ENCODE measurements around the gene HES3.

HES3 gene

DNA sequence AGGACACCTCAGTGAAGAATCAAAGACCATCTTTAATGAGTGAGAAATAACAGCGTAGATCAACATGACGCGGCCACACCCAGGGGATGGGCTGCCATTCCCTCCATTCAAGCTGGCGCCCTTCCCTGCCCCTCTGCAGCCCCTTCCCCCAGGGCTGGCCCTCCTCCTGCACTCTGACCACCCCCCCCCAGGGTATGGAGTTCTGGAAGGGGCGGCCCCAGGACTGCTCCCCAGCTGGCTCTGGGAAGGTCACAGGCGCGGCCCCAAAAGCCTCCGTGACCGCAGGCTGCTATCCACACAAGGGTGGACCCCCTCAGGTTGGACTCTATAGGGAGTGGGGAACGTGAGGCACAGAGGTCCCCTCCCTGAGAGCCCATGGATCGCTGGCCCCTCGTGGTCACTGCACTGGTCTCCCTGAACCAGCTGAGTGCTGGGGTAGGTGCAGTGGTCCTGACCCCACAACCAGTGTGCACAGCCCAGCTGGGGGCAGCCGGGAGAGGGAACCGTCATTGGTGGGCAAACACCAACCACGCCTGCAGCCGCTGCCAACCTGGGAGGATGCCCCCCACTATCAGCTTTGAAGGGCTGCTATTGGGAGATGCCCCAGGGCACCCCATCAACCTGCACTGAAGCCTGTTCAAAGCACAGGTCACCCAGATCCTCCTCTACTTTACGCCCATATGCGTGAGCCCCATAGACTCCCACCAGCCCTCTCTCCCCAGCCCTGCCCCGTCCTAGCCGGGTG, 33.0 kb downstream of the HES3 start:
- H3K9me3 ChIP-seq (ENCODE audit: control insufficient read depth, low read length) = no peaks in the 10 kb centered on the region
- peak overlapping the region; percentile 64 for H3K9ac ChIP-seq (ENCODE audit: low read length)
- H3K4me3 ChIP-seq (ENCODE audit: low read length) = peak overlapping the region; percentile 29
- no peak for DNase-seq (ENCODE audit: low read depth)
- peaks cover 16% of the 10 kb centered on the region for H3K4me1 ChIP-seq (ENCODE audit: control insufficient read depth, insufficient read depth, low read length)
- H3K27me3 ChIP-seq (replicated peaks; ENCODE audit: control insufficient read depth, insufficient read depth, low read length) = no peaks in the 10 kb centered on the region
- H3K36me3 ChIP-seq (ENCODE audit: control insufficient read depth, insufficient read depth, low read length, severe bottlenecking) = no peaks in the 10 kb centered on the region

DNA sequence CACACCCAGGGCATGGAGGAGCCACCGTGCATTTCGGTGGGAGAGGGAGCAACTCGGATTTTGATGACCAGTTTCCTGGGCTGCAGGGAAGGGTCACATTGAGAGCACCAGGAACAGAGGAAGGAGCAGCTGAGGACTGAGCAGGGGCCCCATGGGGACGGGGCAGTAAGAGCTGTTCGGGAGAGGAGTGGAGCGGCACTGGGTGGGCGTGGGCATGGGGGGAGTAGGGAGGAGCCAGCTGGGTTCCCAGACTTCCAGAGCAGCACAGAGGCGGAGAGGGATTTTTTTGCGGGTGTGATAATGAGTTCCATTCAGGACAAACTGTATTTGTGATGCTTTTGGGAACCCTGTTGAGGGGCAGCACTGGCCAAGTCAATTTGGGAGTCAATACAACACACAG, 34.3 kb downstream of the HES3 start:
- H3K4me1 ChIP-seq (ENCODE audit: control insufficient read depth, insufficient read depth, low read length) = peaks cover 16% of the 10 kb centered on the region
- no peaks in the 10 kb centered on the region for H3K36me3 ChIP-seq (ENCODE audit: control insufficient read depth, insufficient read depth, low read length, severe bottlenecking)
- no peak overlapping the region for H3K4me3 ChIP-seq (ENCODE audit: low read length)
- no peak for DNase-seq (ENCODE audit: low read depth)
- no peaks in the 10 kb centered on the region for H3K9me3 ChIP-seq (ENCODE audit: control insufficient read depth, low read length)
- H3K9ac ChIP-seq (ENCODE audit: low read length) = no peak overlapping the region
- no peaks in the 10 kb centered on the region for H3K27me3 ChIP-seq (replicated peaks; ENCODE audit: control insufficient read depth, insufficient read depth, low read length)

DNA sequence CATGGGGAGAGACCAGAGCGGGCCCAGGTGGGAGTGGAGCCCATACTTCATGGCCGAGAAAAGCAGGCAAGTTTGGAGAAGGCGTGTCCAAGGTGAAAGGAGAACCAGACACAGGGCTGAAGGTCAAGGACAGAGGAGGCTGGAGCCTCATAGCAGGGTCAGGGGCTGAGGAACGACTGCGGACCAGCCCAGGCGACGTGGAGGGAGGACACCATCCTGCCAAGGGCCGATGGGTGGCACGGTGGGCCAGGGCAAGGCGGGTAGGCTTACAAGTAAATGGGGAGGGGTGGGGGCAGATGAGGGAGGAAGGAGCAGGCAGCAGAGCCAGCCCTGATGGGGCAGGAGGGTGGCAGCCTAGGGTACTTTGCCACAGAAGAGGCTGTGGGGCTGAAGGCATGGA, 35.1 kb downstream of the HES3 start:
- Histone ChIP-seq H3K9me3 (ENCODE audit: control insufficient read depth, low read length) (no peaks in the 10 kb centered on the region), H3K4me3 (ENCODE audit: low read length) (no peak overlapping the region), H3K36me3 (ENCODE audit: control insufficient read depth, insufficient read depth, low read length, severe bottlenecking) (no peaks in the 10 kb centered on the region), H3K4me1 (ENCODE audit: control insufficient read depth, insufficient read depth, low read length) (peaks cover 16% of the 10 kb centered on the region), H3K27me3 (replicated peaks; ENCODE audit: control insufficient read depth, insufficient read depth, low read length) (no peaks in the 10 kb centered on the region), H3K9ac (ENCODE audit: low read length) (no peak overlapping the region)
- DNase-seq (ENCODE audit: low read depth) = no peak

DNA sequence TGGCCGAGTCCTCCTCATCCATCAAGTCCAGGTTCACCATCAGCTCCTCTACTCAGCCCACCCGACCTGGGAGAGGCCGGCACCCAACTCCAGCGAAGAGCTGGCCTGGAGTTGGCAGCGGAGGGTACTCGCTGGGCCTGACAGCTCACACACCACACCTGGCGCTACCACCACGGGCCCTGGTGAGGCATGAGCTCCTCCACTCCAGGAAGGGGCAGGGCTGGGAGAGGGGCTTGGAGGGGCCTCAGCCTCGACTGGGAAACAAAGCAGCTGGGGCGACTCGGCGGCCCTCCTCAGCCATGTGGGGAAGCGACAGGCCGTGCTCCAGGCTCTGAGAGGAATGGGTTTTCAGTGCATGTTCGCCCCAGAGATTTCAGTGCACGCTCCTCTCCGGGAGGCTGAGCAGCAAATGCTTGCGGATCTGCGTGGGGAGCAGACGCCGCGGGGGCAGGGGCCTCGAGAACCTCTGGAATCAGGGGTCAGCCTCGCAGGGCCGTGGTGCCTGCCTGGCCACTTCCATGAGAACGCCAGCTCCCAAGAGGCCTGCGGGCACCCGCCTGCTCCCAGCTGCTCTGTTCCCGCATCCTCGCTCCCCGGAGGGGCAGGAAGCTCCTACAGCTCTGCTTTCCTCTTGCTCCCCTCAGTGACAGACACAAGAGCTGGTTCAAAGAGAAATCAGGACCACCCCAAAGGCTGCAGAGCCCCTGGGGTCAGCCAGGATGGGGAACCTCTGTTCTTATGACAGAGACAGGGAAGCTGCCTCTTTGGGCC, 35.8 kb downstream of the HES3 start:
- Histone ChIP-seq H3K4me3 (ENCODE audit: low read length) (no peak overlapping the region), H3K9ac (ENCODE audit: low read length) (no peak overlapping the region), H3K9me3 (ENCODE audit: control insufficient read depth, low read length) (no peaks in the 10 kb centered on the region), H3K36me3 (ENCODE audit: control insufficient read depth, insufficient read depth, low read length, severe bottlenecking) (no peaks in the 10 kb centered on the region), H3K4me1 (ENCODE audit: control insufficient read depth, insufficient read depth, low read length) (peaks cover 16% of the 10 kb centered on the region), H3K27me3 (replicated peaks; ENCODE audit: control insufficient read depth, insufficient read depth, low read length) (no peaks in the 10 kb centered on the region)
- DNase-seq (ENCODE audit: low read depth) = no peak

DNA sequence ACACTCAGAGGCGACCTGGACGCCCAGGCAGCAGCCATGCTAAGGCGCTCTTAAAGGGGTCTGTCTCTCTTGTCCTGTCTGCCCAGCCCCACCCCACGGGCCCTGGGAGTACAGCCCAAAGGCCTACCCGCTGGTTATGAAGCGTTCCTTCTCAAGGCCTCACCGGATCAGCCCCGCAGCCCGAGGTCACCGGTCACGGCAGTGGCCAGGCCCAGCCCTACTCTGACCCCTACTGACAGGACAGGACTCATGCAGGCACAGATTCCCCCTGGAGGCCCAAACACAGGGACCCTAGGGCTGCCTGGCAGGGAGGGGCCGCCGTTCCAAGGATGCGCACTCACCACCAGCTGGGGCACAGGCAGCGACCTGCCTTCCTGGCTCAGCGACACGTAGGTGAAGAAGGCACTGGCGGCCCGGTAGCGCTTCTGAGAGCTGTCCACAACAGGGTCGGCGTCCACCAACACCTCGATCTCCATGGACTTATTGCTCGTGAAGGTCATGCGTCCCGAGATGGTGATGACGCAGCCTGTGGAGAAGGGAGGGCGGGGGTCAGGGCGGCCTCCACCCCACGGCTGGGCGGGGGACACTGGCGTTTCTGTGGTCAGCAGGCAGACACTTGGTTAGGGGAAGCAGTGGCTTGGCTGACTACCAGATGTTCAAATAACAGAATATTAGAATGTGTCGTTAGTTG, 36.9 kb downstream of the HES3 start:
- Histone ChIP-seq H3K4me1 (ENCODE audit: control insufficient read depth, insufficient read depth, low read length) (peaks cover 13% of the 10 kb centered on the region), H3K9me3 (ENCODE audit: control insufficient read depth, low read length) (no peaks in the 10 kb centered on the region), H3K4me3 (ENCODE audit: low read length) (no peak overlapping the region), H3K27me3 (replicated peaks; ENCODE audit: control insufficient read depth, insufficient read depth, low read length) (no peaks in the 10 kb centered on the region), H3K36me3 (ENCODE audit: control insufficient read depth, insufficient read depth, low read length, severe bottlenecking) (no peaks in the 10 kb centered on the region), H3K9ac (ENCODE audit: low read length) (no peak overlapping the region)
- DNase-seq (ENCODE audit: low read depth) = no peak

DNA sequence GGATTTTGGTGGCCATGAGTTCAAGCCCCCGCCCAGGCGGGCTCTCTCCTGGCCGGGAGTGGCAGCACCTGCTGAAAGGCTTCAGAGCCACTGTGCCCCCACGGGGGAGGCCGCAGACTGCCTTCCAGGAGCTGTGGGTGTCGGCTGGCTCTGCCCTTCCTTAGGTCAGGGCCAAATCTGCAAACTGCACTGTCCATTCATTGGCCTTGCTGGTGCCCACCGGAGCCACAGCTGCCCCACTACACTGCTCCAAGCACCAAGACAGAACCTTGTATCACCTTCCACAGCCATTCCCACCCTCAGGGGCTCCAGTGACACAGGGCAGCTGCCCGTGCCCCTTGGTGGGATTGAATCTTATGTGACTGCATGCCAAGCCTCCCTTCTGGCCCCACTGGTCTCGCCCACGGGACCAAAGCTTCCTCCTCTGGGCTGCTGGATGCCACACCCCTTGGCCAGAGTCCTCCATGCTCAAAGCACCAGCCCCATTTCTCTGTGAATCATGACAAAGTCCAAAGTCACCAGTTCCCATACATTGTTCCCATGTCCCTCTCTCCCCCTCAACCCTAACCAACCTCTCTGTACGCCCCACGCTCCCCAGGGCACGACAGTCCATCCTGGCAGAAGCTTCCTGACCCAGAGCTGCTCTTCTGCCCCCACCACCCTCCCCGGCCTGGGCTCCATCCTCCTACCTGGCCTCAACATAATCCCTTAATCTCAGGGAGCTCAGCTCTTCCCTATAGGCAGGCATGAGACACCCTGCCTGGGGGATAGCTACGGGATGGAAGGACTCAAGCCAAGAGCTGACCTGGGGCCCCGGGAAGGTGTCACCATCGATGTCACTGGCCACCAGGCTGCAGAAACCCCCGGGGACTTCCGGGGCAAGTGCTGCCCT, 37.8 kb downstream of the HES3 start:
- Histone ChIP-seq H3K36me3 (ENCODE audit: control insufficient read depth, insufficient read depth, low read length, severe bottlenecking) (no peaks in the 10 kb centered on the region), H3K27me3 (replicated peaks; ENCODE audit: control insufficient read depth, insufficient read depth, low read length) (no peaks in the 10 kb centered on the region), H3K9ac (ENCODE audit: low read length) (no peak overlapping the region), H3K4me1 (ENCODE audit: control insufficient read depth, insufficient read depth, low read length) (peaks cover 5% of the 10 kb centered on the region), H3K9me3 (ENCODE audit: control insufficient read depth, low read length) (no peaks in the 10 kb centered on the region), H3K4me3 (ENCODE audit: low read length) (no peak overlapping the region)
- no peak for DNase-seq (ENCODE audit: low read depth)

DNA sequence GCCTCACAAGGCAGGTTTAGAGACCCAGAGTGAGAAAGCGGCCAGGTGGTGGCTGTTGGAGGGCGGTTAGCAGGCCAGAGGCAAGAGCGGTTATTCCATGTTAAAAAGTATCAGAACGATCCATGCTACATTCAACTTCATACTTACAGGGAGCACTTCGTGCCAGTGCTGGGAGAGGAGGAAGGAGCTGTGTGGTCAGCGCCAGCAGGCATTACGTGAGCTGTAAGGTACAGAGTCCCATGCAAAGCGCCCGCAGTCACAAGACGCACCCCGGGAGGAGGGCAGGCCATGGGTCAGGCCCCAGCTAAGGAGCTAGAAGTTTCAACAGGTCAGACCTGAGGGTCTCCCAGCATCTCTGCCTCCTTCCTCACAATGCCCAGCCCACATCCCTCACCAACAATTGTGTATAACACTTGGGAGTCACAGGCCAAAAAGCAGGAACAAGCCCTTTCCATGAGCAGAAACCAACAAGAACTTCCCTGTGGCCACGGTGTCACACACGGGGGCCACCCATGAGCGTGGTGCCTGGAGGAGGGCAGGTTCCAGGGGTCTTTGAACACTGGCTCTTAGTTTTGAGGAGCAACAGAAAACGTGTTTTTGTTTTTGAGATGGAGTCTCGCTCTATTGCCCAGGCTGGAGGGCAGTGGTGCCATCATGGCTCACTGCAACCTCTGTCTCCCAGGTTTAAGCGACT, 38.7 kb downstream of the HES3 start:
- H3K27me3 ChIP-seq (replicated peaks; ENCODE audit: control insufficient read depth, insufficient read depth, low read length) = no peaks in the 10 kb centered on the region

DNA sequence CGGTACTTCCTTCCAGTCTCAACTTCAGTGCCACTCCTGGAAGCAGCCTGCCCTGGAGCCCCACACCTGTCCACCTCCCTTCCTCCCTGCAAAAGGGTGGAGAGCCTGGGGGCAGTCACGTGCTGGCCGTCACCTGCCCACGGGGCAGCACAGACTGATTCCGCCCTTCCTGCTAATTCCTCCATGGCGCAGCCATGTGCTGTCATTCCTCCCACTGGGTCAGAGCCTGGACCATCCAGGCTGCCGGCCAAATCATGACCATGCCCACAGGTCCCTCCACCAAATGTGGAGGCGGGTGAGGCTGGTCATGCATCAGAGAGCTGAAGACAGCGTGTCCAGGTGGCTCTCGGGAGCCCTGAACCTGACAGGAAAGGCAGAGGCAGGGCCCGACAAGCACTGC, 41.4 kb downstream of the HES3 start:
- Histone ChIP-seq H3K9ac (ENCODE audit: low read length) (no peak overlapping the region), H3K36me3 (ENCODE audit: control insufficient read depth, insufficient read depth, low read length, severe bottlenecking) (no peaks in the 10 kb centered on the region), H3K27me3 (replicated peaks; ENCODE audit: control insufficient read depth, insufficient read depth, low read length) (no peaks in the 10 kb centered on the region), H3K4me1 (ENCODE audit: control insufficient read depth, insufficient read depth, low read length) (peaks cover 25% of the 10 kb centered on the region), H3K9me3 (ENCODE audit: control insufficient read depth, low read length) (no peaks in the 10 kb centered on the region), H3K4me3 (ENCODE audit: low read length) (no peak overlapping the region)
- no peak for DNase-seq (ENCODE audit: low read depth)

More for the DNA sequence above, 38.7 kb downstream of the HES3 start:
- no peak overlapping the region for H3K9ac ChIP-seq (ENCODE audit: low read length)
- H3K4me3 ChIP-seq (ENCODE audit: low read length) = no peak overlapping the region
- peaks cover 11% of the 10 kb centered on the region for H3K4me1 ChIP-seq (ENCODE audit: control insufficient read depth, insufficient read depth, low read length)
- H3K36me3 ChIP-seq (ENCODE audit: control insufficient read depth, insufficient read depth, low read length, severe bottlenecking) = no peaks in the 10 kb centered on the region
- no peaks in the 10 kb centered on the region for H3K9me3 ChIP-seq (ENCODE audit: control insufficient read depth, low read length)
- DNase-seq (ENCODE audit: low read depth) = no peak

DNA sequence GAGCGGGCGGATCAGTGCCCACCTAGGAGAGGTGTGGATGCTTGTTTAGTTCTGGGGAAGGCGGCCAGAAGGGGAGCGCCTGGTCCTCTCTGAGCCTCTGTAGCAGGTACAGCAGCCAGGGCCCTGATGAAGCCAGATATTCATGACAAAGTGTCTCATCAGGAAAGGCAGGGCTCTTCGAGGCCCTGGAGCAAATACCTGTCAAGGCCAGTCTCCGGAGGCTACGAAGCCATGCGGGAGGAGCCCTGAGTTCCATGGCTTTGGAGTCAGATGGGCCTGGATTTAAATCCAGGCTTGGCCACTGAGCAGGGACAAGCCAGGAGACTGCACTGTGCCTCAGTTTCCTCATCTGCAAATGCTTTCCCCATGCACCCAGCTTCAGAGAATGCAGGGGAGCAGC, 42.3 kb downstream of the HES3 start:
- peaks cover 32% of the 10 kb centered on the region for H3K4me1 ChIP-seq (ENCODE audit: control insufficient read depth, insufficient read depth, low read length)
- no peak overlapping the region for H3K9ac ChIP-seq (ENCODE audit: low read length)
- no peak overlapping the region for H3K4me3 ChIP-seq (ENCODE audit: low read length)
- H3K27me3 ChIP-seq (replicated peaks; ENCODE audit: control insufficient read depth, insufficient read depth, low read length) = no peaks in the 10 kb centered on the region
- H3K36me3 ChIP-seq (ENCODE audit: control insufficient read depth, insufficient read depth, low read length, severe bottlenecking) = no peaks in the 10 kb centered on the region
- no peaks in the 10 kb centered on the region for H3K9me3 ChIP-seq (ENCODE audit: control insufficient read depth, low read length)
- no peak for DNase-seq (ENCODE audit: low read depth)

DNA sequence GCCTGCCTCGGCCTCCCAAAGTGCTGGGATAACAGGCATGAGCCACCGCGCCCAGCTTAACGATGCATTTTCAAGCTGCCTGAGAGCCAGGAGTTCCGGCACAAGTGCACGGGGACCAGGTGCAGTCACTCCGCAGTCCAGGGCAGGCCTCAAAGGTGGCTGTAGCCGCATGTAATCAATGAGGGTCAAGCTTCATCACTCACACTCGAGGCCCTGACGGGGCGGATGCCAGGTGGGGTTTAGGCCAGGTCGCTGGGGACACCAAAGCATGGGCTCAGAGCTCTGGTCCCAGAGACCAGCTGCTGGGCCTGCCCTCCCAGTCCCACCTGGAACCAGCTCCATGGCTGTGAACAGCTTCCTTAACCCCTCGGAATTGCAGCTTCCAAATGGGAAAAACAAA, 43.0 kb downstream of the HES3 start:
- H3K4me3 ChIP-seq (ENCODE audit: low read length) = no peak overlapping the region
- no peaks in the 10 kb centered on the region for H3K27me3 ChIP-seq (replicated peaks; ENCODE audit: control insufficient read depth, insufficient read depth, low read length)
- H3K4me1 ChIP-seq (ENCODE audit: control insufficient read depth, insufficient read depth, low read length) = peaks cover 31% of the 10 kb centered on the region
- peak overlapping the region; percentile 30 for H3K9ac ChIP-seq (ENCODE audit: low read length)
- H3K36me3 ChIP-seq (ENCODE audit: control insufficient read depth, insufficient read depth, low read length, severe bottlenecking) = no peaks in the 10 kb centered on the region
- H3K9me3 ChIP-seq (ENCODE audit: control insufficient read depth, low read length) = no peaks in the 10 kb centered on the region
- DNase-seq (ENCODE audit: low read depth) = no peak
